Activated naive CD8-positive, alpha-beta T cell treated with anti-CD3 and anti-CD28 coated beads, Interleukin-2, amount 10 ng/mL, durations not matched to agents 7 days and 5 days (primary cell): ENCODE measurements around the gene PPP1R1B. TPM values are rescaled to one million over a fixed set of nuclear protein-coding genes. Genes with fewer than 3 reads are reported as not detected.

ENCODE experiments used
- ATAC-seq: fragments of 150-1000 bp; cut with Tn5 transposase; one replicate; pipeline ENCODE4 v1.10.0; 2021; ENCODE audit warnings: low read depth, moderate library complexity
- POLR2A ChIA-PET: fragments of 350-600 bp; sonication (Branson Sonifier 250); formaldehyde crosslinking; loops from one replicate; lab custom pipeline; 2021; ENCODE audit warnings: antibody characterized with exemption; lab: Charles Lee
- DNase-seq: peaks from one replicate; pipeline ENCODE4 v3.0.0; 2021
- H3K27ac Mint-ChIP-seq: one replicate; pipeline ENCODE4 v1.8.0; 2022; ENCODE audit warnings: mild to moderate bottlenecking, mixed read lengths
- H3K27me3 Mint-ChIP-seq: one replicate; pipeline ENCODE4 v1.8.0; 2022; ENCODE audit warnings: mild to moderate bottlenecking, moderate library complexity, mixed read lengths
- H3K36me3 Mint-ChIP-seq: one replicate; pipeline ENCODE4 v1.8.0; 2021; ENCODE audit warnings: mild to moderate bottlenecking, mixed read lengths
- H3K4me1 Mint-ChIP-seq: one replicate; pipeline ENCODE4 v1.8.0; 2021; ENCODE audit warnings: mixed read lengths
- H3K4me3 Mint-ChIP-seq: one replicate; pipeline ENCODE4 v1.8.0; 2022; ENCODE audit warnings: mild to moderate bottlenecking, moderate library complexity, mixed read lengths
- H3K9me3 Mint-ChIP-seq: one replicate; pipeline ENCODE4 v1.8.0; 2021; ENCODE audit warnings: mixed read lengths
- total RNA-seq, 2 experiments: library from RNA; stranded (reverse); gene quantifications; one replicate each; pipeline ENCODE4 v1.2.3, GENCODE V29; 2021

PPP1R1B gene
- total RNA-seq, 2 experiments from 2014 or later = not detected

DNA sequence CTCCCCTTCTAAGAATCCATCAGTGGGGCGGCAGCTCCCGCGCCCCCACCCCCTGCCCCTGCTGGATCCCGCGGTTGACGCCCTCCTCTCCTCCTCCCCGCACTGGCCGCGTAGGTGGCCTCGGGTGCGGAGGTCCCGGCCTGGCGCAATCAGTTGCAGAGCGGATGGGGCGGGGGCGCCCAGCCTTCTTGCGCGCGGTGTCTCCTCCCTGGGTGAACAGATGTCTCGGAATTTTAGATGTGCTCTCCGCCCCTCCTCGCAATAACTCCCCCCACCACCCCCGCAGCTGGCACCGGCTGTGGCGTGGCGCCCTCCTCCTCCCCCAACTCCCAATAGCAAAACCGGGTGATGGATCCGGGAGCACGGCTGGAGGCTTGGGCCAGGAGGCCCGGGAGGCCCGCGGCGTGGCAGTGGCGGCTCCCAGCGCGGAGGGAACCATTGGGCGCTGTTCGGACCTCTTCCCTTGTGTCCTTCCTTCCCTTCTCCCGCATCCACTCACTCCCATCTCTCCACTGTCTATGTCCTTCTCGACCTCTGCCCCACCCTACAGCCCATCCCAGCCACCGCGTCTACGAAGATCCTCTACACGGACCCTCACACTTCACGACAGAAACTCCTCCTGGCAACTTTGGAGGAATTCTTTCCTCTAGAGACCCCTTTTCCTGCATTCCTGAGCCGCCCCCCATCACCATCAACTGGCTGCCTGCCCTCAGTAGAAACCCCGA is 30.0 kb upstream of the PPP1R1B start:
- Mint-ChIP-seq H3K4me1 (peaks cover 6% of the 10 kb centered on the region), H3K36me3 (peaks cover 2% of the 10 kb centered on the region), H3K27ac (no peak overlapping the region), H3K27me3 (peaks cover 88% of the 10 kb centered on the region), H3K4me3 (no peak overlapping the region), H3K9me3 (no peaks in the 10 kb centered on the region)
- DNase-seq (no peak), ATAC-seq (no peak)
- POLR2A ChIA-PET = interaction anchor here (0.5 kb wide), 1 partner anchor 250 kb away, joined by 5 read pairs; no protein-coding TSS in a partner anchor

GRCh38 chr17:39597372-39598046 is 29.2 kb upstream of the PPP1R1B start:
- no peak for DNase-seq
- no peak overlapping the region for H3K4me3 Mint-ChIP-seq
- POLR2A ChIA-PET = no interaction called here

DNA sequence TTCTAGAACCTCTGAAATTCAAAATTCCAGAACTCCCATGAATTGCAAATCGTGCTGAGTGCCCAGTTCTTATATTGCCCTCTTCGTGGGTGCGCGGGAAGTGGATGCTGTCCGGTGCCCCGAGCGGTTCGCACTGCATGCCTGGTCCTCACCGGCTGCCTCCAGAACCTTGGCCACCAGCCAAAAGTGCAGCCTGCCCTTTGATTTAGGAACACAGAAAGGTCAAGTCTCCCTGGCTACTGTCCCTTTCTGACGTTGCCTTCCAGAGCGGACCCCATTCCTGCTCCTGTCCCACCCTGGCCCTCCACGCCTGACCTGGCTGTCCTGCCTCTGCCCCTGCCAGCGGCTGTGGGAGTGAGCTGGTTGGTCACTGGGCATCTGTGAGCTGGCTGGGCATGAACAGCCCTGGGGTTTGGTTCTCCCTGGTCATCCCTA is 28.7 kb upstream of the PPP1R1B start:
- no peak for ATAC-seq
- no peaks in the 10 kb centered on the region for H3K9me3 Mint-ChIP-seq
- H3K27ac Mint-ChIP-seq = no peak overlapping the region
- H3K4me3 Mint-ChIP-seq = no peak overlapping the region
- H3K36me3 Mint-ChIP-seq = no peaks in the 10 kb centered on the region
- DNase-seq = peak; percentile 32
- peaks cover 95% of the 10 kb centered on the region for H3K27me3 Mint-ChIP-seq
- H3K4me1 Mint-ChIP-seq = peaks cover 3% of the 10 kb centered on the region
- POLR2A ChIA-PET = no interaction called here

More at GRCh38 chr17:39597372-39598046, 29.2 kb upstream of the PPP1R1B start:
- Mint-ChIP-seq H3K36me3 (no peaks in the 10 kb centered on the region), H3K9me3 (no peaks in the 10 kb centered on the region), H3K27ac (no peak overlapping the region), H3K27me3 (peaks cover 91% of the 10 kb centered on the region), H3K4me1 (peaks cover 3% of the 10 kb centered on the region)
- ATAC-seq = no peak

DNA sequence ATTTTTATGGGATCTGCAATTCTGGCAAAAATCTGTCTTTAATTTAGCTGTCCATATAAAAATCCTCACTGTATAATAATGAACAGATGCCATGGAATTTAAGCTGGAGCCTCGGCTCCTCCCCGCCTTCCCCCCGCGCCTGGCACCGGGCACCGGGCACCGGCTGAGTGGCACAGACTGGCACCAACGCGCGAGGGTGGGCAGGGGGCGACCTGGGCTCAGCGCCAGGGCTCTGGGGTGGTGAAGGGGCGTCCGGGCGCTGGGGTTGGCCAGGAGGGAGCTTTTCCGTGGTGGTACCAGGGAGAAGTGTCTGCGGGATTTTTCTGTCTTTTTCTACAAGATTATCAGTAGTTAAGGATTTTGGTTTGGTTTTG is 28.1 kb upstream of the PPP1R1B start:
- no peak overlapping the region for H3K27ac Mint-ChIP-seq
- peak; percentile 23 for DNase-seq
- peaks cover 4% of the 10 kb centered on the region for H3K4me1 Mint-ChIP-seq
- no peak for ATAC-seq
- H3K27me3 Mint-ChIP-seq = peaks cover 98% of the 10 kb centered on the region
- H3K9me3 Mint-ChIP-seq = no peaks in the 10 kb centered on the region
- no peaks in the 10 kb centered on the region for H3K36me3 Mint-ChIP-seq
- no peak overlapping the region for H3K4me3 Mint-ChIP-seq
- POLR2A ChIA-PET = no interaction called here

DNA sequence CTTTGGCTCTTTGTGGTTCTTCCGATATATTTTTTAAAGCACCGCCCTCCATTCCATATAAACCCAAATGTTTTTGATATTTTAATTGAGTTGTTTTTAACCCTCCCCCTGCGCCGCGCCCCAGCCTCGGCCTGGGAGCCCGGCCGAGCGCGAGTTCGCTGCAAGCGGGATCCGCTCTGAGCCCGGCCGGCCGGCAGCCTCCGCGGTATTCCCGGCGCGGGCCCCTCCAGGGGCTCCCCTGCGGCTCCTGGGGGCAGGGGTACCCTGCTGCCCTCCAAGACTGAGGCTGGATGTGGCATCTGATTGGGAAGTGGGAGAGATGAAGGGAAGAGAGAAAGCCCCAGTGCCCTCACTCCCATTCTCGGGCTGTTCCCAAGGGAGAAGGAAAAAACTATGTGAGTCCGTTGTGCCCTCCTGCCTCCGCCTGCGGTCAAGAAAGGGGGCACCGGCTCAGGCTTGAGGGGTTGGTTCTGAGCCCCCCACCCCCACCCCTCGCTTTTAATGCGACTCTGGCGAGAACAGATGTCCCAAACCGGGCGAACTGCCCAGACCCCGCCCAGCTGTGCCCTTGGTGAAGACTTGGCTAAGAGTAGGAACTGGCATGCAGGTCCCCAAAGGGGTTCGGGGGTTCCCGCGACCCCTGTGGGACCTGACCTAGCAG is 27.6 kb upstream of the PPP1R1B start:
- peaks cover 97% of the 10 kb centered on the region for H3K27me3 Mint-ChIP-seq
- ATAC-seq = no peak
- POLR2A ChIA-PET = no interaction called here
- H3K4me3 Mint-ChIP-seq = no peak overlapping the region
- H3K4me1 Mint-ChIP-seq = peaks cover 6% of the 10 kb centered on the region
- H3K27ac Mint-ChIP-seq = no peak overlapping the region
- H3K36me3 Mint-ChIP-seq = no peaks in the 10 kb centered on the region
- DNase-seq = peak; percentile 41
- H3K9me3 Mint-ChIP-seq = no peaks in the 10 kb centered on the region

- POLR2A ChIA-PET = no interaction called here
- no peak for ATAC-seq
These were observed 27.0 kb upstream of the PPP1R1B start for GRCh38 chr17:39599665-39600231.

GRCh38 chr17:39600288-39600996 is 26.3 kb upstream of the PPP1R1B start:
- Mint-ChIP-seq H3K27ac (no peak overlapping the region), H3K27me3 (peaks cover 93% of the 10 kb centered on the region), H3K9me3 (no peaks in the 10 kb centered on the region), H3K36me3 (no peaks in the 10 kb centered on the region), H3K4me1 (peaks cover 11% of the 10 kb centered on the region), H3K4me3 (no peak overlapping the region)
- POLR2A ChIA-PET = no interaction called here
- ATAC-seq (no peak), DNase-seq (peak; percentile 26)

More at GRCh38 chr17:39599665-39600231, 27.0 kb upstream of the PPP1R1B start:
- H3K27me3 Mint-ChIP-seq = peaks cover 94% of the 10 kb centered on the region
- no peaks in the 10 kb centered on the region for H3K36me3 Mint-ChIP-seq
- no peak overlapping the region for H3K4me3 Mint-ChIP-seq
- peaks cover 7% of the 10 kb centered on the region for H3K4me1 Mint-ChIP-seq
- DNase-seq = peak; percentile 29
- H3K27ac Mint-ChIP-seq = no peak overlapping the region
- H3K9me3 Mint-ChIP-seq = no peaks in the 10 kb centered on the region

GRCh38 chr17:39600997-39601597 is 25.7 kb upstream of the PPP1R1B start:
- peaks cover 90% of the 10 kb centered on the region for H3K27me3 Mint-ChIP-seq
- no peak overlapping the region for H3K27ac Mint-ChIP-seq
- H3K4me3 Mint-ChIP-seq = no peak overlapping the region
- no peak for DNase-seq
- H3K36me3 Mint-ChIP-seq = no peaks in the 10 kb centered on the region
- POLR2A ChIA-PET = interaction anchor here (0.5 kb wide), 1 partner anchor 421 kb away, joined by 3 read pairs; no protein-coding TSS in a partner anchor
- no peaks in the 10 kb centered on the region for H3K9me3 Mint-ChIP-seq
- H3K4me1 Mint-ChIP-seq = peaks cover 11% of the 10 kb centered on the region
- no peak for ATAC-seq

GRCh38 chr17:39601758-39602532 is 24.8 kb upstream of the PPP1R1B start:
- H3K4me3 Mint-ChIP-seq = no peak overlapping the region
- H3K27ac Mint-ChIP-seq = no peak overlapping the region
- no peaks in the 10 kb centered on the region for H3K9me3 Mint-ChIP-seq

DNA sequence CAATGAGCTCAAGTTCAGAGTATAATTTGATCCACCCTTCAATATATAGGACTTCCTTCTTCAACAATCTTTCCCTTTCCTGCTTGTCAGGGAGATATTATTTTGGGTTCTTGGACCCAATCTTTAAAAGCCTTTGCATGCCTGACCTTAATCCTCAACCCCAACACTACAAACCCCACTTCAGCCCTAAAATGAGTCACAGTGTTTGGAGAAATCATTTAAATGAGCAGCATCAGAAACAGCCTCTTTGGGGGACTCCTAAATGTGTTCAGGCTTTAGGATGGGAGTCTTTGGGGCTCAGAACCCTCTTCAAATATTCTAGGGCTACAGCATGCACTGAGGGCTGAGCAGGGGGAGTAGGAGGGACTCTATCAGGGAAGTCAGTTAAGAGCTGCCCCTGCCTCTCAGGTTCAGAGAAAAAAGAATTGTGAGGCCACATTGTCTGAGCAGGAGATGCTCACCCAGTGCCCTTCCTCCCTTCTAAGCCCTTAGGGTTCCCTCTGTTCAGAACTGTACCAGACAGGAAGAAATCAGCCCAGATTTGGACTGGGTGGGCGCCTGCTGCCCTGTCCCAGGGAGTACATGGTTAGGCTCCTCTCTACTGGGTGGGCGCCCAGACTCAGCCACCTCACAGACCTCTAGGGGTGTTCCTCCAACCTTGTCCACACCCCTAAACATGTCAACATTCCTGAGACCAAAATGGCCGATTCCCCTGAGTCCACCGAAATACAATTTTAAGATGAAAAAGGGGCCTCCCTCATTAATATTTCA is 24.0 kb upstream of the PPP1R1B start:
- Mint-ChIP-seq H3K9me3 (no peaks in the 10 kb centered on the region), H3K27me3 (peaks cover 85% of the 10 kb centered on the region), H3K36me3 (no peaks in the 10 kb centered on the region), H3K27ac (no peak overlapping the region), H3K4me1 (peaks cover 14% of the 10 kb centered on the region), H3K4me3 (no peak overlapping the region)
- ATAC-seq = no peak
- POLR2A ChIA-PET = no interaction called here
- DNase-seq = no peak

More at GRCh38 chr17:39601758-39602532, 24.8 kb upstream of the PPP1R1B start:
- no peak for DNase-seq
- peaks cover 84% of the 10 kb centered on the region for H3K27me3 Mint-ChIP-seq
- POLR2A ChIA-PET = no interaction called here
- ATAC-seq = no peak
- no peaks in the 10 kb centered on the region for H3K36me3 Mint-ChIP-seq
- peaks cover 11% of the 10 kb centered on the region for H3K4me1 Mint-ChIP-seq

DNA sequence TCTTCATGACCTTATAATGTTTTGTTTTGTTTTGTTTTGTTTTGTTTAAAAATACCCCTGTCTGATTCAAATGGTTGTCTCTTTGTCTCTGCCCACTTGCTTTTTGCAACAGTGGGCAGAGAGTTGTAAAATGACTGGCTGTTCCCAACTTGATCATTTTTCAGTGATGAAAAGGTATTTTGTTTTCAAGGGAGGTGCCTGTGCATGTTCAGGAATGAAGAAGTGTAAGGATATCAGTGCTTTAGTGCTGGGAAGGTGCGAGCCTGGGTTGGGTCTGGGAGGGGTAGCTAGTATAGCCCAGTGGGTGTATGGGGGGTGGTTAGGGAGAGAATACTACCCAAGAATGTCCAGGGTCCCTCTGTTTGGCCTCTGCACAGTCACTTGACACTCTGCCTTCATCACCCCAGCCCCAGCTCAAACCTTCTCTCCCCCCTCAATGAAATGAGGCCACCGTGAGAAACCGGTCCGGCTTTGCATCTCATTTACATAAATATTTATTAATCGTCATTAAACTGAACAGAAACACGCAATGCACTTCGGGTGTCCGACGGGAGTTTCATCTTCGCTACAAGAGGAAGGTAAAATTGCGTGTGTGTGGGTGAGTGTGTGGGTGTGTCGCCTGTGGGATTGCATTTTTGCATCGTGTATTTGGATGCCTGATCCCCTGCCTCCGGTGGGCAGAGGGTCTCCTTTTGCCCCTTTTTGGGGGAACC is 23.3 kb upstream of the PPP1R1B start:
- POLR2A ChIA-PET = no interaction called here
- Mint-ChIP-seq H3K4me1 (peaks cover 14% of the 10 kb centered on the region), H3K9me3 (no peaks in the 10 kb centered on the region), H3K27ac (no peak overlapping the region), H3K27me3 (peaks cover 84% of the 10 kb centered on the region), H3K4me3 (no peak overlapping the region), H3K36me3 (no peaks in the 10 kb centered on the region)
- ATAC-seq = no peak
- no peak for DNase-seq
